ENCODE results near the gene TNNI3. TPM values are rescaled to one million over a fixed set of nuclear protein-coding genes. Genes with fewer than 3 reads are reported as not detected.
A peak's percentile ranks its signal among the peaks of the same experiment; 100 is the strongest.

Gene TNNI3
- total and polyA plus RNA-seq, 10 of the 15 experiments (the other 5 are each of a cell fraction or from before 2014, with no cell fraction given): not detected

DNA sequence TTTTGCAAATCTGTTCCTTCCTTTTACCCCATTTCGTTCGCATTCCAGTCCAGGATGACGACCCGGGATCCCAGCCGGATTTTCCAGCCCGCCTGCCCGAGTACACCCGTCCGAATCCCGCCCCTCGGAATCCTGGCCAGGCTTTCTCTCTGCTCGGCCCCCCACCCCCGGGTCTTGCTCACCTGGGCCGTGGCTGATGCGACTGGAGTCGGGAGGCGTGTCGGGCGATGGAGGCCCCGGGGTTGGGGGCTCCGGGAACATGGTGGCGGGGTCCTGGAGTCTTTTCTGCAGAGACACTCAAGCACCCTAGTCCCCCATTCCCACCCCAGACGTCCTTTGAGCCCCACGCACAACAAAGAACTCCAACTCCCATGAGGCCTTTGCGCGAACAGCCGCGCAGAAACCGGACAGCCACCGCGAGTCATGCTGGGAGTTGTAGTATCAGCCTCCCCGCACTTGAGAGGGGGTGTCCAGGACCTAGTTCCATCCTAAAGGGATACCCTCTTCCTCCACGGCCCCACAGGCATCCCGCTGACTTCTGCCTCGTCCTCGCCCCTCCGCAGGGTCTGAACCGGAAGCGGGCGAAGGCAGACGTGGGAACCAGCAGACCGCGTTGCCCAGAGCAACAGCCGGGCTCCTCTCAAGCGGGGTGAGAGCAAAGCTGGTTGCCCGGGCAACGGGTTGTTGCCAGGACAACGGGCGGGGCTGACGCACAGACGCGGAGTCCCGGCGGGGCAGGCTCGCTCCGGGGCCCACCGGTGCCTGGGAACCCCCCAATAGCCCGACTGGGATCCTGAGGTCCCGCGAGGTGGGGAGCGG lies 21.5 kb upstream of the TNNI3 start (continued):
- TF ChIP-seq RAD51 (IDR thresholded peaks at IDR 0.05) (no peak), HDAC2 (IDR thresholded peaks at IDR 0.05) (no peak)

DNA sequence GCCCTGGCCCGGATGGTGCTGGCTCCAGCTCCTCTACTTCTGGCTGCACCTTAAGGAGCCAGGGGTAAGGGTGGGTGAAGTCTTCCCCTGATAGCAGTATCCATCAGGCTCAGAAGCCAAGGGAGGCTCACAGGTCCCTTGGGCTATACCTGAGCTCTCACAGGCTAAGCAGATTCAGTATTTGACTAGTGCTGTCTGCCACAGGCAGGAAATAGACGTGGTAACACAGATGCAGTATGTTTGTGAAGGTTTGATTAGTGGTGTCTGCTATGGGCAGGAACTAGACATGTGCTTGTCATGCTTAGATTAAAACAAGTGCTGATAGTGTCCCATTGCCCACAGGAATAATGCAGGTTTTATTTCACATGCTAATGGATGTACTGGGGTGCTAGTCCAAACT lies 18.5 kb upstream of the TNNI3 start:
- Histone ChIP-seq H3K79me2 (ENCODE audit: control insufficient read depth, insufficient read depth, low read length) (no peaks in the 10 kb centered on the region), H3K4me2 (ENCODE audit: control insufficient read depth, insufficient read depth) (no peak overlapping the region), H3K36me3 (ENCODE audit: control insufficient read depth in 2 of 2, insufficient read depth in 2 of 2, low read length in 1 of 2) (no peaks in the 10 kb centered on the region), H3K27me3 (replicated peaks in 1 of 2; ENCODE audit: control insufficient read depth in 2 of 2, insufficient read depth in 2 of 2, low read length in 1 of 2) (peaks cover 0 to 7% of the 10 kb centered on the region in 2 experiments; a peak in 1 of 4 replicates), H2AFZ (ENCODE audit: control insufficient read depth, low read depth, low read length) (no peak overlapping the region), H3K9ac (ENCODE audit: control insufficient read depth, insufficient read depth, low read length) (no peak overlapping the region), H3K4me1 (ENCODE audit: control insufficient read depth, insufficient read depth, low read length) (peaks cover 12% of the 10 kb centered on the region), H3K4me3 (no peak overlapping the region), H4K20me1 (ENCODE audit: control insufficient read depth, insufficient read depth) (no peaks in the 10 kb centered on the region), H3K27ac (ENCODE audit: control insufficient read depth, insufficient read depth) (no peak overlapping the region), H3K9me3 (replicated peaks; ENCODE audit: control insufficient read depth, insufficient read depth, low read length) (peaks cover 1% of the 10 kb centered on the region; the same call in 1 of the 3 replicates)
- no peak for DNase-seq (ENCODE audit: low read depth, low spot score)
- RAD21 ChIA-PET (ENCODE audit: unreplicated experiment): interaction anchor here (0.5 kb wide), 1 partner anchor 16 kb away, joined by 3 read pairs; no protein-coding TSS in a partner anchor
- SMC1A ChIA-PET (ENCODE audit: uncharacterized antibody, unreplicated experiment): interaction anchor here (0.8 kb wide), 1 partner anchor 10 kb away, joined by 3 read pairs; the partner anchor contains the start of gene DNAAF3
- CTCF ChIA-PET: interaction anchor here (0.6 kb wide), 1 partner anchor 15 kb away, joined by 4 read pairs; no protein-coding TSS in a partner anchor
- 13% methylated on average over 2 of the region's 2 CpGs for WGBS (ENCODE audit: insufficient coverage, insufficient replicate concordance, low lambda C conversion rate, missing lambda C conversion rate)
- in situ Hi-C loops (cut with MboI): no loop called here
- TF ChIP-seq, protein P1, sequence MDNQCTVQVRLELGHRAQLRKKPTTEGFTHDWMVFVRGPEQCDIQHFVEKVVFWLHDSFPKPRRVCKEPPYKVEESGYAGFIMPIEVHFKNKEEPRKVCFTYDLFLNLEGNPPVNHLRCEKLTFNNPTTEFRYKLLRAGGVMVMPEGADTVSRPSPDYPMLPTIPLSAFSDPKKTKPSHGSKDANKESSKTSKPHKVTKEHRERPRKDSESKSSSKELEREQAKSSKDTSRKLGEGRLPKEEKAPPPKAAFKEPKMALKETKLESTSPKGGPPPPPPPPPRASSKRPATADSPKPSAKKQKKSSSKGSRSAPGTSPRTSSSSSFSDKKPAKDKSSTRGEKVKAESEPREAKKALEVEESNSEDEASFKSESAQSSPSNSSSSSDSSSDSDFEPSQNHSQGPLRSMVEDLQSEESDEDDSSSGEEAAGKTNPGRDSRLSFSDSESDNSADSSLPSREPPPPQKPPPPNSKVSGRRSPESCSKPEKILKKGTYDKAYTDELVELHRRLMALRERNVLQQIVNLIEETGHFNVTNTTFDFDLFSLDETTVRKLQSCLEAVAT (IDR thresholded peaks at IDR 0.05): peak; percentile 94
- TF ChIP-seq SRF (IDR thresholded peaks at IDR 0.05; ENCODE audit: low read depth in 2 of 2, low read length in 2 of 2): peak in 1 of 2 experiments; percentile 45; a peak in 1 of 4 replicates
- no peak for TF ChIP-seq HCFC1 (IDR thresholded peaks at IDR 0.05; ENCODE audit: low read length)
- FAIRE-seq: no peak
- no TSS peak for BruUV-seq (replicated peaks)
- ATAC-seq: no peak
- POLR2A ChIA-PET: no interaction called here
- intact Hi-C loops (cut with micrococcal nuclease; ENCODE audit: unreplicated experiment): no loop called here

All from GM12878 (cell line).